ENCODE data around the gene MME.

Gene MME

GRCh38 chr3:155135003-155135402 is 54.9 kb downstream of the MME start:
- DNase-seq: no peak

GRCh38 chr3:155138677-155139076 is 58.6 kb downstream of the MME start:
- no peak for DNase-seq

- DNase-seq: no peak
Observed at GRCh38 chr3:155147588-155147987, 67.5 kb downstream of the MME start.

GRCh38 chr3:155149494-155149893 is 69.4 kb downstream of the MME start:
- DNase-seq: no peak

- no peak for DNase-seq
Observed at GRCh38 chr3:155153242-155154186, 73.4 kb downstream of the MME start.

- DNase-seq: no peak
Observed at GRCh38 chr3:155154255-155154654, 74.1 kb downstream of the MME start.

- DNase-seq: no peak
Observed at GRCh38 chr3:155158346-155159037, 78.4 kb downstream of the MME start.

GRCh38 chr3:155159301-155159700 is 79.2 kb downstream of the MME start:
- DNase-seq: no peak

GRCh38 chr3:155161640-155162292 is 81.6 kb downstream of the MME start:
- no peak for DNase-seq

GRCh38 chr3:155164306-155164705 is 84.2 kb downstream of the MME start:
- no peak for DNase-seq

- DNase-seq: no peak
Observed at GRCh38 chr3:155166441-155166840, 86.3 kb downstream of the MME start.

- DNase-seq: no peak
Observed at GRCh38 chr3:155169197-155169596, 89.1 kb downstream of the MME start.

- DNase-seq: no peak
Observed at GRCh38 chr3:155173771-155174170, 93.7 kb downstream of the MME start.

- no peak for DNase-seq
Observed at GRCh38 chr3:155178810-155179436, 98.8 kb downstream of the MME start.

- DNase-seq: no peak
Observed at GRCh38 chr3:155179437-155179827, 99.3 kb downstream of the MME start.

- DNase-seq: no peak
Observed at GRCh38 chr3:155179966-155180757, 100.0 kb downstream of the MME start.

- DNase-seq: no peak
Observed at GRCh38 chr3:155182467-155182866, 102.3 kb downstream of the MME start.

- DNase-seq: no peak
Observed at GRCh38 chr3:155184011-155184410, 103.9 kb downstream of the MME start.

GRCh38 chr3:155185631-155186071 is 105.5 kb downstream of the MME start:
- DNase-seq: no peak

- DNase-seq: no peak
Observed at GRCh38 chr3:155188031-155188430, 107.9 kb downstream of the MME start.

GRCh38 chr3:155189478-155189877 is 109.4 kb downstream of the MME start:
- DNase-seq: no peak

All from nucleus accumbens (tissue), 56 donors.